ENCODE measurements around the gene MLPH.

GRCh38 chr2:237574894-237575868, 88.1 kb downstream of the MLPH start:
- TF ChIP-seq, protein P1, sequence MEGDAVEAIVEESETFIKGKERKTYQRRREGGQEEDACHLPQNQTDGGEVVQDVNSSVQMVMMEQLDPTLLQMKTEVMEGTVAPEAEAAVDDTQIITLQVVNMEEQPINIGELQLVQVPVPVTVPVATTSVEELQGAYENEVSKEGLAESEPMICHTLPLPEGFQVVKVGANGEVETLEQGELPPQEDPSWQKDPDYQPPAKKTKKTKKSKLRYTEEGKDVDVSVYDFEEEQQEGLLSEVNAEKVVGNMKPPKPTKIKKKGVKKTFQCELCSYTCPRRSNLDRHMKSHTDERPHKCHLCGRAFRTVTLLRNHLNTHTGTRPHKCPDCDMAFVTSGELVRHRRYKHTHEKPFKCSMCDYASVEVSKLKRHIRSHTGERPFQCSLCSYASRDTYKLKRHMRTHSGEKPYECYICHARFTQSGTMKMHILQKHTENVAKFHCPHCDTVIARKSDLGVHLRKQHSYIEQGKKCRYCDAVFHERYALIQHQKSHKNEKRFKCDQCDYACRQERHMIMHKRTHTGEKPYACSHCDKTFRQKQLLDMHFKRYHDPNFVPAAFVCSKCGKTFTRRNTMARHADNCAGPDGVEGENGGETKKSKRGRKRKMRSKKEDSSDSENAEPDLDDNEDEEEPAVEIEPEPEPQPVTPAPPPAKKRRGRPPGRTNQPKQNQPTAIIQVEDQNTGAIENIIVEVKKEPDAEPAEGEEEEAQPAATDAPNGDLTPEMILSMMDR (IDR thresholded peaks at IDR 0.05) = no peak
- TF ChIP-seq POLR2A (IDR thresholded peaks at IDR 0.05) = no peak

Measured in lower leg skin (tissue), 3 donors.